T follicular helper cell (primary cell): ENCODE data around the gene PPP1R13B.
"Not testable (repeated sequence)": the region's sequence is repeated elsewhere in the genome, so short reads cannot be mapped to it uniquely, and the experiment has no call there.

Experiments
- DNase-seq: peaks from one replicate; pipeline ENCODE4 v3.0.0-alpha.2; 2020; ENCODE audit warnings: low read depth

Gene PPP1R13B

GRCh38 chr14:103832046-103832445, 15.3 kb downstream of the PPP1R13B start:
- DNase-seq: no peak

DNA sequence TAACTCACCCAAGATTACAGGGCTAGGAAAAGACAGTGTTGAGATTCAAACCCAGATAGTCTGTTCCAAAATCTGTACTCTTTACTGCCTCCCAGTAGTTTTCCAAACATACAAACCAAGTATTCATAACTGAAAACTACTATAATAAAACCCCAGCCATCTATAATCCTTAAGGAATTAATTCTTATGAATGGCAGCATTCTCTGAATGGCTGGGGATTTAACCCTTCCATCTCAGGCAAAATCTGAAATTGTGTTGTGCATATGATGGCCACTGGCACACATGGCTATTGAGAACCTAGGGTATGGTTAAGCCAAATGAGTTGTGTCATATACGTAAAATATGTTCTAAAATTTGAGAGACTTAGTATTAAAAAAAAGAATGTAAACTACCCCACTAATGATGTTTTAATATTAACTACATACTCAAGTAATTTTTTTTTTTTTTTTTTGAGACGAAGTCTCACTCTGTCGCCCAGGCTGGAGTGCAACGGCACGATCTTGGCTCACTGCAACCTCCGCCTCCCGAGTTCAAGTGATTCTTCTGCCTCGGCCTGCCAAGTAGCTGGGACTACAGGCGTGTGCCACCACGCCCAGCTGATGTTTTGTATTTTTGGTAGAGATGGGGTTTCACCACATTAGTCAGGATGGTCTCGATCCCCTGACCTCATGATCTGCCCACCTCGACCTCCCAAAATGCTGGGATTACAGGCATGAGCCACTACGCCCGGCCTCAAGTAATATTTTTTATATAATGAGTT, 16.7 kb downstream of the PPP1R13B start:
- DNase-seq: no peak

GRCh38 chr14:103828315-103828967, 18.9 kb downstream of the PPP1R13B start:
- DNase-seq: no peak

DNA sequence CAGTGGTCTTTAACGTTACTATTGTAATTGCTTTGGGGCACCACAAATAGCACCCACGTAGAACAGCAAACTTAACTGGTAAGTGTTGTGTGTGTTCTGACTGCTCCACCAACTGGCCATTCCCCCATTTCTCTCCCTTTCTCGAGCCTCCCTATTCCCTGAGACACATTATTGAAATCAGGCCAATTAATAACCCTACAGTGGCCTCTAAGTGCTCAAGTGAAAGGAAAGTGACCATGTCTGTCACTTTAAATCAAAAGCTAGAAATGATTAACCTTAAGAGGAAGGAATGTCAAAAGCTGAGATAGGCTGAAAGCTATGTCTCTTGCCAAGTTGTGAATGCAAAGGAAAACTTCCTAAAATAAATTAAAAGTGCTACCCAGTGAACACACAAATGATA, 22.3 kb downstream of the PPP1R13B start:
- DNase-seq: no peak

GRCh38 chr14:103820908-103821307, 26.5 kb downstream of the PPP1R13B start:
- DNase-seq: no peak

DNA sequence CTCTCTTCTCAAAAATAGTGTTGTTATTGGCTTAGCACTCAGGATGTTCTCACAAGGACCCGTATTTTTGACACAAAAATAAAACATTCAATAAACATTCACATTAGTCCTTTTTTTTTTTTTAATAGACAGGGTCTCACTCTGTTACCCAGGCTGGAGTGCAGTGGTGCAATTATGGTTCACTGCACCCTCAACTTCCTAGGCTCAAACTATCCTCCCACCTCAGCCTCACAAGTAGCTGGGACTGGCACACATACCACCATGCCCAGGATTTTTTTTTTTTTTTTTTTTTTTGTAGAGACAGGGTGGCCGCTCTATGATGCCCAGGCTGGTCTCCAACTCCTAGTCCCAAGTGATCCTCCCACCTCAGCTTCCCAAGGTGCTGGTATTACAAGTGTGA, 27.0 kb downstream of the PPP1R13B start:
- DNase-seq: no peak

GRCh38 chr14:103819503-103820307, 27.7 kb downstream of the PPP1R13B start:
- DNase-seq: no peak

GRCh38 chr14:103818870-103819269, 28.5 kb downstream of the PPP1R13B start:
- DNase-seq: no peak

DNA sequence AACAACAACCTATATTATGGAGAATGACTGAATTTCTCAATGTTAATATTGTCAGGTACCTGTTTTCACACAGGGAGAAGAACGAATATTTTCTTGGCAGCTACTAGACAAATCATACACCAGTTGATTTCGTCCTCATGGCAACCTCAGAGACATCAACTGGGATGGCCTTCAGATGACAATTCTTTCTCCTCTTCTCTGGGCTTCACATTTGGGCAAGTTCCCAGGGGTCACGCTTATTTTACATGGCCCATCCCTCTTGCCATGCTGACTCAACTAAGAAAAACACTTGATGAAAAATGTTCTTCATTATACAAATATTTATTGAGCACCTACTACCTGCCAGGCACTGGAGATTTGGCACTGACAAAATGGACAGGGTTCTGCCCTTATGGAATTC, 29.0 kb downstream of the PPP1R13B start:
- no peak for DNase-seq

DNA sequence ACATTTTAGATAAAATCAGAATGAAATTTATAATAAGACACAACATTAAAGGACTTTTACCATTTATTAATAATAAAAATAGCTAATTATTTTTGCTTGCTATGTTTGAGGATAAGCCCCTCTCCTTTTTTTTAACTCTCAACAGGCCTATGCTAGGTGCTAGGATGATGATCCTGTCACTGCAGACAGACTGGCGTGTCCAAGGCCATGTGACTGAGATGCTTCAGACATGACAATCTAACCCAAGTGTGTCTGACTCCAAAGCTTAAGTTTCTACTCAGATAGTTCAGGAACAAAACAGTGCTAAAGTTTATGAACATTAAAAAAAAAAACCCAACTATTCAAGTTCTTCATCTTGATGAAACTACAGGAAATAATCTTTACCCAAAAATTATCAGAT, 29.8 kb downstream of the PPP1R13B start:
- DNase-seq: no peak

- no peak for DNase-seq
Observed at GRCh38 chr14:103816991-103817390, 30.4 kb downstream of the PPP1R13B start.

GRCh38 chr14:103815253-103815652, 32.1 kb downstream of the PPP1R13B start:
- DNase-seq: no peak

DNA sequence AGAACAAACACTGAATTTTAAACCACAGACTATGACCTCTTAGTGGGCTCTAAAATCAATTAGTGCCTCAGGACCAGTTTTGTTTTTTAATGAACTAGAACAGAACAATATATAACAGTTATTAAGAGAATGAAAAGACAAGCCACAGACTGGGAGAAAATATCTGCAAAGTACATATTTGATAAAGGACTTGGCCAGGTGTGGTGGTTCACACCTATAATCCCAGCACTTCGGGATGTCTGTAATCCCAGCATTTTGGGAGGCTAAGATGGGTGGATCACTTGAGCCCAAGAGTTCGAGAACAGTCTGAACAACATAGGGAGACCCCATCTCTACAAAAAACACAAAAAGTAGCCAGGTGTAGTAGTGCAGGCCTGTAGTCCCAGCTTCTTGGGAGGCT, 36.2 kb downstream of the PPP1R13B start:
- no peak for DNase-seq

GRCh38 chr14:103808403-103809001, 38.9 kb downstream of the PPP1R13B start:
- peak; percentile 54 for DNase-seq

DNA sequence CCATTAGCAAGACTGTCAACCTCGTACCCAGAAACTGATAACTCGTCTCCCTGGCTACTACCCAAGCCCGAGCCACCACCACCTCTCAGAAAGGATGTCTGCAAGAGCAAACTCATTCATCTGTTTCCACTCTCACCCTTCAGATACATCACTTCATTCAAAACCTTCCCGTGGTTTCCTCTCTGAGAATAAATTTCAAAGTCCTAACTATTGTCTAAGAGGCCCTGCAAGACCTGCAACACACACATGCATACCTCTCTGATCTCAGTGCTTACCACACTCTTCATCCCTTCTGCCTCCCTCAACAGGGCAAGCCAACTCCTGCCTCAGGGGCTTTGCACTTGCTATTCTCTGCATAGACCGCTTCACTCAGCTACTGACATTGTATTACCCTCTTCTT, 40.6 kb downstream of the PPP1R13B start:
- DNase-seq: no peak

DNA sequence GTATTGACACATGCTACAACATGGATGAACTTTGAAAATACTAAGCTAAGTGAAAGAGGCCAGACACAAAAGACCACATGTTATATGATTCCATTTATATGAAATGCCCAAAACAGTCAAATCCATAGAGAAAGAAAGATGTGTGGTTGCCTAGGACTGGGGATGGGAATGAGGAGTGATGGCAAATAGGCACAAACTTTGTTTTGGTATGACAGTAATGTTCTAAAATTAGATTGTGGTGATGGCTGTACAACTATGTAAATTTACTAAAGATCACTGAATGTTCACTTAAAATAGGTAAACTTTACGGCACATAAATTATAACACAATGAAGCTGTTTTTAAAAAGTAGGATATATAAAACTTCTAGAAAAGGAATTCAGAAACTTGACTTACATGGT, 41.7 kb downstream of the PPP1R13B start:
- DNase-seq: no peak

DNA sequence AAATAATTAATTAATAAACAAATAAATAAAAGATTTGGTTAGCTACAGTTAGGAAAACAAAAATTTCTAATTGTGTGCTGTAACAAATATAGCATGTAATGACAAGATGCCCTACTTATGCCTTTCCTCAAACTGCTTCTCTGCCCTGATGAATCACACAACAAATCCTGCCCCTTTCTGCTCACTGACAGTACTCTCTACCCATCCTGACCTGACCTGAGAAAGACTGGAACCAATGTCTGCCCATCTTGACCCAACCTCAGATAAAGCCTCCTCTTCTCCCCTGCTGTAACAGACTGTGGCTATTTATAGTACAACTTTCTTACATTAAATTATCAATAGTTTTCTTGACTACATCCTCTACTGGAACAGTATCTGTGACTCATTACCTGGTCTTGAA, 43.7 kb downstream of the PPP1R13B start:
- DNase-seq: no peak

- DNase-seq: no peak
Observed at GRCh38 chr14:103802356-103802755, 45.0 kb downstream of the PPP1R13B start.

- no peak for DNase-seq
Observed at GRCh38 chr14:103801459-103801858, 45.9 kb downstream of the PPP1R13B start.

GRCh38 chr14:103793192-103793591, 54.2 kb downstream of the PPP1R13B start:
- DNase-seq: not testable (repeated sequence)

DNA sequence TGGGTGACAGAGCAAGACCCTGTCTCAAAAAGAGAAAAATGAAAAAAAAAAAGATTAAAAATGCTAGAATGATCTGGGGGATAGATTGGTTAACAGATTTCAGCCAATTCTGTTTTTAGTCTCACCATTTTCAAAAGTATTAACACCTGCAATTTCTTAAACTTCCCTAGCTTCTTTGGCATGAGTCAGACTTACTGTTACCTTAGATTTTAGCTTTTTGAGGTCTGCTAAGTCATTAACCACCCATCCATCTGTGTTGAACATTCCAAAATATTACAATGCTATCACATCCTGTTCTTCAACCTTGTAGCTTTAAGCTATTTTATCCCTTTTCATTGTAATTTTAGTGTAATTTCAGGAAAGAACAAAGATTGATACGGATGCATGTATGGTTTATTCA, 59.3 kb downstream of the PPP1R13B start:
- DNase-seq: no peak

- no peak for DNase-seq
Observed at GRCh38 chr14:103782376-103782775, 65.0 kb downstream of the PPP1R13B start.
